Measurements from ENCODE around the gene TNF. TPM values are rescaled to one million over a fixed set of nuclear protein-coding genes. Genes with fewer than 3 reads are reported as not detected.

The TNF gene
- polyA plus RNA-seq, 1 of the 3 experiments (the other 2 are of a cell fraction), result not detected

DNA sequence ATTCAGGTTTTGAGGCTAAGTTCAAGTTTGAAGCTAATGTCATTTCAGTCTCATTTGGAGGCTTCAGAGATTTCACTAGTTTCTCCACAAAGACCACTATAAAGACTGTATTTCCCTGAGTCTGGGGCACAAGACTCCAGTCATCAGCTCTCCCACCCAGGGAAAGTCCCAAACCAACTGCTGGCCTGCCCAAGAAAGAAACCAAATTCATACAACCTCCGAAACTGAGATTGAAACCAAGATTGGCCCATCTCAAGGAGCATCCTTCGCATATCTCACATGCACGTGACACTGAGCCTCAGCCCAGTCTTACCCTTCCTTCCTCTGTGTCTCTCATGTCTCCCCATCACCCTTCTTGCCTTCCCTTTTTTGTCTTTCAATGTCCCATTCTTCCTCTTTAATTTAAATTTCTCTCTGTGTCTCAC lies 6.8 kb upstream of the TNF start:
- H3K4me3 ChIP-seq (ENCODE audit: low read depth in 2 of 2, low read length in 1 of 2), result no peak overlapping the region
- no peak overlapping the region for H3K27ac ChIP-seq (ENCODE audit: low read depth in 2 of 2, low read length in 1 of 2)
- H4K20me1 ChIP-seq (ENCODE audit: insufficient read depth), result no peaks in the 10 kb centered on the region
- no peak for TF ChIP-seq TAF1 (IDR thresholded peaks at IDR 0.05; ENCODE audit: borderline replicate concordance, low read depth, low read length)
- TF ChIP-seq ZBTB33 (IDR thresholded peaks at IDR 0.05; ENCODE audit: borderline replicate concordance, low read depth), result no peak
- TF ChIP-seq MXI1 (IDR thresholded peaks at IDR 0.05; ENCODE audit: low read depth, low read length), result no peak
- no peak for TF ChIP-seq USF2 (IDR thresholded peaks at IDR 0.05; ENCODE audit: borderline replicate concordance, low read depth, low read length)
- no peak for TF ChIP-seq GABPA (IDR thresholded peaks at IDR 0.05; ENCODE audit: low read depth)
- TF ChIP-seq USF1 (IDR thresholded peaks at IDR 0.05; ENCODE audit: borderline replicate concordance, low read depth), result no peak
- TF ChIP-seq, protein P1, sequence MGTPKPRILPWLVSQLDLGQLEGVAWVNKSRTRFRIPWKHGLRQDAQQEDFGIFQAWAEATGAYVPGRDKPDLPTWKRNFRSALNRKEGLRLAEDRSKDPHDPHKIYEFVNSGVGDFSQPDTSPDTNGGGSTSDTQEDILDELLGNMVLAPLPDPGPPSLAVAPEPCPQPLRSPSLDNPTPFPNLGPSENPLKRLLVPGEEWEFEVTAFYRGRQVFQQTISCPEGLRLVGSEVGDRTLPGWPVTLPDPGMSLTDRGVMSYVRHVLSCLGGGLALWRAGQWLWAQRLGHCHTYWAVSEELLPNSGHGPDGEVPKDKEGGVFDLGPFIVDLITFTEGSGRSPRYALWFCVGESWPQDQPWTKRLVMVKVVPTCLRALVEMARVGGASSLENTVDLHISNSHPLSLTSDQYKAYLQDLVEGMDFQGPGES (IDR thresholded peaks at IDR 0.05; ENCODE audit: low read depth, low read length), result no peak
- no peak for TF ChIP-seq RXRA (IDR thresholded peaks at IDR 0.05; ENCODE audit: borderline replicate concordance, low read depth)
- no peak for TF ChIP-seq RAD21 (IDR thresholded peaks at IDR 0.05; ENCODE audit: low read length)
- no peak for TF ChIP-seq GATA2 (CRISPR knock-in tag; IDR thresholded peaks at IDR 0.05)
- TF ChIP-seq JUND (IDR thresholded peaks at IDR 0.05), result no peak
- H3K79me2 ChIP-seq (ENCODE audit: insufficient read depth), result no peaks in the 10 kb centered on the region
- H3K27me3 ChIP-seq (ENCODE audit: insufficient read depth), result no peaks in the 10 kb centered on the region
- H3K4me1 ChIP-seq (ENCODE audit: control insufficient read depth in 1 of 2, insufficient read depth in 2 of 2, low read depth in 1 of 2, low read length in 1 of 2), result no peaks in the 10 kb centered on the region
- CTCF ChIA-PET, result interaction anchor here (1.4 to 5.4 kb wide), 4 partner anchors 12 to 30 kb away, joined by 6 to 22 read pairs (median 12); partner anchors contain the start of genes ATP6V1G2 and LTB
- no peak for DNase-seq
- no peaks in the 10 kb centered on the region for H3K36me3 ChIP-seq (replicated peaks in 1 of 2; ENCODE audit: control insufficient read depth in 1 of 2, insufficient read depth in 2 of 2, low read length in 1 of 2)
- no peak overlapping the region for H2AFZ ChIP-seq (ENCODE audit: low read depth)
- H3K9ac ChIP-seq, result no peak overlapping the region
- peaks cover 7% of the 10 kb centered on the region for H3F3A ChIP-seq (replicated peaks; ENCODE audit: insufficient read depth)
- 90% methylated on average over 3 of the region's 3 CpGs for WGBS (ENCODE audit: low lambda C conversion rate)
- H3K9me2 ChIP-seq, result no peaks in the 10 kb centered on the region
- POLR2A ChIA-PET, result no interaction called here
- H3K9me3 ChIP-seq, result no peaks in the 10 kb centered on the region; the same call in 1 of the 2 replicates
- no peak overlapping the region for H3K4me2 ChIP-seq
